ENCODE results near the gene IL4I1.

Gene IL4I1

DNA sequence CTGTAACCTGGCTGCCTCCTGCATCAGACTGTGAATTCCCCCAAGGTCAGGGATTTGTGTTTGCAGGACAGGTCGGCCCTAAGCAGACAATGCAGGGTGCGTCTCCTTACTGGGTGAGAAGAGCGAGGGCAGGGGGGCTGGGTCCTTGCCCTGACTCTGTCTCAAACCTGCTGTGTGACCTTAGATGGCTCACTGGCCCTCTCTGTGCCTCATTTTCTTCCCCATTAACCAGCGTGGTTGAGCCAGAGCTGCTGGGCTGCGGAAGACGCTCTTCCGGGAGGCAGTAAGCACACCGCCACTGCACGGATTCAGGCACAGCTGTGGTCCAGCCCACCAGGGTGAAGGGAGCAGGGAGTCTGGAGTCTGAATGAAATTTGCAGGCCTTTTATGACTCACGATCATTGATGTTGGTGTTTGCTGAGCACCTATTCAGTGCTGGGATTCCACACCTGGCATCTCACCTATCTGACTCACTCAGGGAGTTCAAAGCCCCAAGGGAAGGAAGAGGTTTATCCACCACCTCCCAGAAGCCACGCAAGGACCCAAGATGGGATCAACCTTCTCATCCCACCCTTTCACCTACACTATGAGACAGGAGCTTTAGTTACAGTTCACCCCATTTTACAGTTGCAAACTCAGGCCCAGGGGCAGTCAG, 22.1 kb downstream of the IL4I1 start:
- in situ Hi-C loops (cut with MboI; ENCODE audit: low pct_unique_long_range_greater_than_20kb, low sequenced_read_pairs, unreplicated experiment), result no loop called here
- TF ChIP-seq, protein P1, sequence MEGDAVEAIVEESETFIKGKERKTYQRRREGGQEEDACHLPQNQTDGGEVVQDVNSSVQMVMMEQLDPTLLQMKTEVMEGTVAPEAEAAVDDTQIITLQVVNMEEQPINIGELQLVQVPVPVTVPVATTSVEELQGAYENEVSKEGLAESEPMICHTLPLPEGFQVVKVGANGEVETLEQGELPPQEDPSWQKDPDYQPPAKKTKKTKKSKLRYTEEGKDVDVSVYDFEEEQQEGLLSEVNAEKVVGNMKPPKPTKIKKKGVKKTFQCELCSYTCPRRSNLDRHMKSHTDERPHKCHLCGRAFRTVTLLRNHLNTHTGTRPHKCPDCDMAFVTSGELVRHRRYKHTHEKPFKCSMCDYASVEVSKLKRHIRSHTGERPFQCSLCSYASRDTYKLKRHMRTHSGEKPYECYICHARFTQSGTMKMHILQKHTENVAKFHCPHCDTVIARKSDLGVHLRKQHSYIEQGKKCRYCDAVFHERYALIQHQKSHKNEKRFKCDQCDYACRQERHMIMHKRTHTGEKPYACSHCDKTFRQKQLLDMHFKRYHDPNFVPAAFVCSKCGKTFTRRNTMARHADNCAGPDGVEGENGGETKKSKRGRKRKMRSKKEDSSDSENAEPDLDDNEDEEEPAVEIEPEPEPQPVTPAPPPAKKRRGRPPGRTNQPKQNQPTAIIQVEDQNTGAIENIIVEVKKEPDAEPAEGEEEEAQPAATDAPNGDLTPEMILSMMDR (IDR thresholded peaks at IDR 0.05; ENCODE audit: extremely low read depth, insufficient read depth, missing control alignments), result no peak
- no peak for DNase-seq (ENCODE audit: low spot score)

GRCh38 chr19:49873834-49874233, 22.9 kb downstream of the IL4I1 start:
- DNase-seq (ENCODE audit: low spot score), result no peak
- TF ChIP-seq, protein P1 (IDR thresholded peaks at IDR 0.05; ENCODE audit: extremely low read depth, insufficient read depth, missing control alignments), result no peak
- in situ Hi-C loops (cut with MboI; ENCODE audit: low pct_unique_long_range_greater_than_20kb, low sequenced_read_pairs, unreplicated experiment), result no loop called here

DNA sequence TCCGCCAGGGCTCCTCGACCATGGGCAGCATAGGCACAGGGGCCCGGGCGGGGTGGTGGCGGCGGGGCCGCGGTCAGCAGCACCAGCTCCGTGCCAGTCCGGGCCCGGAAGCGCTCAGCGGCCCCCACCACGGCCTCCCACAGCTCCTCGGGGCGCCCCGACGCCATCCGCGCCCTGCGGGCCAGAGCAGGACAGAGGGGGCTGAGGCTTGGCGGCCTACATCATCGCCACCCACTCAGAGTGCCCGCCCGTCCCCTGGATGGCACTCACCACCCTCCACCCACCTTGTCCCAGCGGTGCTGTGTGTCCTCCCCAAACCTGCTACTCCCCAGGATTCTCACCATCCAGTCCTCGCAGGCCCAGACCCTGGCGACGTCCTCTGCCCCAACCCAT, 23.6 kb downstream of the IL4I1 start:
- DNase-seq (ENCODE audit: low spot score), result no peak
- in situ Hi-C loops (cut with MboI; ENCODE audit: low pct_unique_long_range_greater_than_20kb, low sequenced_read_pairs, unreplicated experiment), result no loop called here
- TF ChIP-seq, protein P1 (IDR thresholded peaks at IDR 0.05; ENCODE audit: extremely low read depth, insufficient read depth, missing control alignments), result no peak

GRCh38 chr19:49872245-49873128, 24.2 kb downstream of the IL4I1 start:
- in situ Hi-C loops (cut with MboI; ENCODE audit: low pct_unique_long_range_greater_than_20kb, low sequenced_read_pairs, unreplicated experiment), result no loop called here
- DNase-seq (ENCODE audit: low spot score), result no peak
- TF ChIP-seq, protein P1 (IDR thresholded peaks at IDR 0.05; ENCODE audit: extremely low read depth, insufficient read depth, missing control alignments), result no peak

DNA sequence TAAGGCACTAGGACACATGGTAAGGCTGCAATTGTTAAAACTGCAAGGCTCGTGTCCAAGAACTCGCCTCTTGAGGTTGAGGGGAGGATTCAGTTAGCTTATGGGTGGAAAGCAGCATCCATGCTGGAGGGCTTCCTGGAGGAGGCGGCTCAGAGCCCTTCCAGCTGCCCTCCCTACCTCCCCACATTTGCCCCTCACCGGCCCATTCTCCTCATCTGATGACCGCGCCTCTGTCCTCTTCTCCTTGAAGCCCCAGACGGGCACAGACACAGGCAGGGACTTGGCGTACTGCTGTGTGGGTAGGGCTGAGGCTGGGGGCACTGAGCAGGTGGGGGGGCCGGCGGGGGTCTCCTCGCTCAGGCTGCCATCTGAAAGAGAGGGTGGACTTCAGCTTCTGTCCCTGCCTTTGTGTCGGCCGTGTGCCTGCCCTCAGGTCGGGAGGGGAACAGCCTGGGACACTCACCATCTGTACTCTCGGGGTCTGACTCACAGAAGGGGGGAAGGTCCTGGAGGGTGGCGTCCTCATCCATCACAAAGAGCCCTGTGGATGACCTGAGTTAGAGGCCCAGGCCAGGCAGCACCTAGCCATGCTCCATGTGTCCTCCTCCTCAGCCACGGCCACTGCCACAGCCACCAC, 25.2 kb downstream of the IL4I1 start:
- in situ Hi-C loops (cut with MboI; ENCODE audit: low pct_unique_long_range_greater_than_20kb, low sequenced_read_pairs, unreplicated experiment), result no loop called here
- TF ChIP-seq, protein P1 (IDR thresholded peaks at IDR 0.05; ENCODE audit: extremely low read depth, insufficient read depth, missing control alignments), result no peak
- DNase-seq (ENCODE audit: low spot score), result no peak

DNA sequence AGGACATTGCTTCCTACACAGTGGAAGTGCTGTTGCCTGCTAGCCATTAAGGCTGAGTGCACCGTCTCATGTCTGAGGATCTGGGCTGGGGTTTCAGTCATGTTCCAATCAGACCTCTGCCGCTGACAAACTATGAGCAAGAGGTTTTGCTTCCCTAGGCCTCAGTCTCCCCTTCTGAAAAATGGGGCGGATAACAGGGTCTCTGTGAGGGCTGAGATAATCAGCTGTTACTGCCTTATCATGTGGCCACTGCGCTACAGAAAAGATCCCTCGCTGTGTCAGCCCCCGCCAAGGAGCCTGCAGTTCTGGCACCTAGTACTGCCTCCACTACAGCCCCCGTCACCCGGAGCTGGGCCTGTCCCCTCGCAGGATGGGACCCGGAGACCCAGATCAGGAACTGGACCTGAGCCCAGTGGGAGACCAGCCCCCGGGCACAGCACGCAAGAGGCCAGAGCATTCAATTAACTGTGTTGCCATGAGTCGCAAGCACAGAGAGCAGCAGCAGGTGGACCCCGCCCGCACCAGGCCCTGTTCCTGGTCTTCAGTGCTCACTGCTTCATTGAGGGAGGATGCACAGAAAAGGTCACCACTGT, 26.3 kb downstream of the IL4I1 start:
- no peak for DNase-seq (ENCODE audit: low spot score)
- TF ChIP-seq, protein P1 (IDR thresholded peaks at IDR 0.05; ENCODE audit: extremely low read depth, insufficient read depth, missing control alignments), result no peak
- in situ Hi-C loops (cut with MboI; ENCODE audit: low pct_unique_long_range_greater_than_20kb, low sequenced_read_pairs, unreplicated experiment), result no loop called here
